GM10847 (cell line): ENCODE data around the gene ZNF586.
A peak's percentile ranks its signal among the peaks of the same experiment; 100 is the strongest.

Experiments used
- POLR2A ChIP-seq: IDR thresholded peaks from 2 replicates; pipeline ENCODE4 v1.6.1; 2011; ENCODE audit not compliant: insufficient read length; ENCODE audit errors: extremely low read depth

ZNF586 gene

GRCh38 chr19:57817976-57818375 lies 48.5 kb downstream of the ZNF586 start:
- TF ChIP-seq POLR2A: no peak

GRCh38 chr19:57818378-57818777 lies 48.9 kb downstream of the ZNF586 start:
- TF ChIP-seq POLR2A: no peak

GRCh38 chr19:57819475-57820148 lies 50.1 kb downstream of the ZNF586 start:
- peak; percentile 62 for TF ChIP-seq POLR2A

GRCh38 chr19:57820599-57820998 lies 51.1 kb downstream of the ZNF586 start:
- no peak for TF ChIP-seq POLR2A

GRCh38 chr19:57825511-57825910 lies 56.0 kb downstream of the ZNF586 start:
- TF ChIP-seq POLR2A: no peak

- no peak for TF ChIP-seq POLR2A
Measured at GRCh38 chr19:57829316-57829715, 59.8 kb downstream of the ZNF586 start.

GRCh38 chr19:57830071-57830602 lies 60.7 kb downstream of the ZNF586 start, which contains the start of gene ZNF587B:
Gene ZNF587B (plus strand): TSS chr19:57830299. CDS start chr19:57830529, 230 bp downstream.
- TF ChIP-seq POLR2A: no peak
